Lung microvascular endothelial cell (primary cell): Measurements from ENCODE around the gene ARPC4. TPM values are rescaled to one million over a fixed set of nuclear protein-coding genes. Genes with fewer than 3 reads are reported as not detected.

Experiments
- DNase-seq, 2 donors: peaks; one replicate each; pipeline versions ENCODE4 v3.0.0 to v3.0.0-alpha.2; 2010; ENCODE audit warnings: low read depth in 2 of 2
- total RNA-seq: library from RNA; depleted of rRNA; stranded (reverse); fragments of >200 nt; gene quantifications from 2 replicates; pipeline ENCODE4 v1.2.1, GENCODE V29; 2014

The ARPC4 gene
- 247 and 251 TPM in 2 replicates for total RNA-seq

DNA sequence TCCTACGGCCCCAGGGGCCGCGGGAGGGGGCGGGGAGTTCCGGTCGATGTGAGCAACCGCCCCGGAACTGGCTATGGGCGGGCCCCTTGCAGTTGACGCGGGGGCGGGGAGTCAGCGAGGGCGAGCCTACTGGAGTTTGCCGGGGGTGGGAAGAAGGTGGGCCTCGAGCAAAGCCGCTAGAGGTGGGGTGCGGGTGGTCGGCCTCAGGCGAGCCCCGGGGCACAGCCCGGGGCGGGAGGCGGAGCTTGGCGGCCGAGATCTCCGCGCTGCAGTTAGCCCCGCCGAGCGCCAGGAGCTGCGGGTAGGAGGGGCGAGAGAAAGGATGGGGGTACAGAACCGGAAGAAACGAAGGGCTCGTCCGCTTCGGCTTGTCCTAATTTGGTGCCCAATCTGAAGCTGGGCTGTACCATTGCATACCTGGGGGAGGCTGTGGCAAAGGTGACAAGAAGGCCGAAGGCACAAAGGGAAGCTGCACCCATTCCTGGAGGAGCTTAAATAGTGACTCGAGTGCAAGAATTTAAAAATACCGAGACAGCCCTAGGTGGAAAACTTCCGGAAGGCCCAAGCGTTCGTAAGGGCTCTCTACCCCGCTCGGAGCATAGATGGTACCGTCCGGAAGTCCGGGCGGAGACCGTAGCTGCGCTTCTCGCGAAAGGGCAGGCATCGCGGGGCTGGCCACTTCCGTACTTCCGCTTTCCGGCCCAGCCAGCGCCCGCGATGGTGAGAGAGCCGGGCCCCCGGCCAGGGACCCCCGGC, at the start of gene ARPC4, which contains the start of gene TADA3:
ARPC4 (plus strand) TSS at position 678 of the 756 bp plus-strand sequence; CDS start at position 718, 40 bp downstream.
TADA3 (minus strand) TSS at position 69 of the 756 bp plus-strand sequence. CDS start 1,007 bp downstream, outside the sequence.
- DNase-seq = peak; percentile 96 to 97

DNA sequence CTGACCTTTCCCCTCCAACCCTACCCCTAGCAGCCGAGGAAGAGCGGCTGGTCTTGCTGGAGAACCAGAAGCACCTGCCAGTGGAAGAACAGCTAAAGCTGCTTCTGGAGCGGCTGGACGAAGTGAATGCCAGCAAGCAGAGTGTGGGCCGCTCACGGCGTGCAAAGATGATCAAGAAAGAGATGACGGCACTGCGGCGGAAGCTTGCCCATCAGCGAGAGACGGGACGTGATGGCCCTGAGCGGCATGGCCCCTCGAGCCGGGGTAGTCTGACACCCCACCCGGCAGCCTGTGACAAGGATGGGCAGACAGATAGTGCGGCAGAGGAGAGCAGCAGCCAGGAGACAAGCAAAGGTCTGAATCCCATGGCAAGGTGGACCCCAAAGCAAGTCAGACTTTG, 49.3 kb upstream of the ARPC4 start:
- DNase-seq = no peak

GRCh38 chr3:9744162-9744561, 48.7 kb upstream of the ARPC4 start:
- no peak for DNase-seq

- no peak for DNase-seq
Observed at GRCh38 chr3:9745521-9745920, 47.4 kb upstream of the ARPC4 start.

- peak; percentile 48 to 70 for DNase-seq
Observed at GRCh38 chr3:9746330-9746729, 46.6 kb upstream of the ARPC4 start.

DNA sequence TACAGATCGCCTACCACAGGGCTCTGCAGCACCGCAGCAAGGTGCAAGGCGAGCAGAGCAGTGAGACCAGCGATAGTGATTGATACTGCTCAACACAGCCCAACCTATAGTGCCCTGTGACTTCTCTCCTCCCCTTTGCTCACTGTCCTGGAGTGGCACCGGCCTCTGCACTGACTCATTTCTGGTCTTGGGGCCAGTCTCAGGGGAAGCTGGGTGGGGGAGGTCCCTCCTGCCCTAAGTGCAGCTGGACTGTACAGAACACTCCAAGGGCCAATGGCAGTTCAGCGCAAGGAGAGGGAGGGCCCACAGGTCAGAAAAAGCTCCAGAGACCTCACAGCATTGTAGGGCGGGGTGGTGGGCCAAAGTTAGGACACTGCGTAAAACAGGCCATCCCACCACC, 45.6 kb upstream of the ARPC4 start:
- DNase-seq = peak in 1 of 2 donors; percentile 72

GRCh38 chr3:9748031-9748430, 44.9 kb upstream of the ARPC4 start:
- DNase-seq = no peak

GRCh38 chr3:9749296-9749644, 43.6 kb upstream of the ARPC4 start:
- DNase-seq = no peak

- DNase-seq = peak; percentile 94 to 98
Observed at GRCh38 chr3:9749645-9750555, 43.0 kb upstream of the ARPC4 start, which contains the start of gene OGG1. Gene OGG1, plus strand, starts transcription at chr3:9749952. Its CDS starts 335 bp downstream, at chr3:9750287.

DNA sequence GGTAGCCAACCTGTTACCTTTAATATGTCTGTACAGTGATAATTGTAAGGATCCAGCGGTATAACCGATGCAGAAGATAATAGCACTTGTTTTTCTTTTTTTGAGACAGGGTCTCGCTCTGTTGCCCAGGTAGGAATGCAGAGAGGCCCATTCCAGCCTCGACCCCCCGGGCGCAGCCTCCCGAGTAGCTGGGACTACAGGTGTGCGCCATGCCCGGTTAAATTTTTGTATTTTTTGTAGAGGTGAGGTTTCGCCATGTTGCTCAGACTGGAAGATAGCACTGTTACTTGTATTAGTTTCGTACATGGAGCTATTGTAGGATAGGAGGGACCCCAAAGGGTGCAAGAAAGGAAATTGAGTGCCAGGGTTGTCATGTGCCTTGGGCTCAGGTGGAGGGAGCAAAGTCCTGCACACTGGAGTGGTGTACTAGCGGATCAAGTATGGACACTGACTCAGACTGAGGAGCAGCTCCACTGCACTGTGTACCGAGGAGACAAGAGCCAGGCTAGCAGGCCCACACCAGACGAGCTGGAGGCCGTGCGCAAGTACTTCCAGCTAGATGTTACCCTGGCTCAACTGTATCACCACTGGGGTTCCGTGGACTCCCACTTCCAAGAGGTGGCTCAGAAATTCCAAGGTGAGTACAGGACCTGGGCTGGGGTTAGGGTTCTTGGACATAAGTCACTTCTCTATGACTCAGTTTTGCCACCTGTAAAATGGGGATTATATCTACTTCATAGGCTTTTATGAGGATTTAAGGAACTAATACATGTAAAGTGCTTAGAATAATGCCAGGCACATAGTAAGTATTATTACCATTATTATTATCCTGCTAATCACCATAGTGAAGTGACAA, 42.1 kb upstream of the ARPC4 start:
- peak in 1 of 2 donors; percentile 39 for DNase-seq

- DNase-seq = peak in 1 of 2 donors; percentile 50
Observed at GRCh38 chr3:9754678-9755077, 38.2 kb upstream of the ARPC4 start.

DNA sequence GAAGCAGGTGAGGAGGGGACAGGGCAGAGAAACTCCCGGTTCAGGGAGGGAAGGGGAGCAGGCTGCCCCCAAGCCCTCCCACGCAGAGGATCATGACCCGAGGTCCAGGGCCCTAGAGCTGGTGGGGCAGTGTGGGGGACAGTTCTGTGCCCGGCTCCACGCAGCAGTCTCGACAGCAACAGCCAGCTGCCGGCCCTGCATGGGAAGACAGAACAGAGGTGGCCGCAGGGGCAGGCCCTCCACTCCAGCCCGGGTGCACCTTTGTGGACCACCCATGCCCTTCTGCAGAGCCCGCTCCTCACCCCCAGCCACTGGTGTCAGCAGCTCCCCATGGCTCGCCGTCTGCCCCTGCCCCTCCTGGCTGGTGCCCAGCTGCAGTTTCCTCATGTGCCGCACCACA, 35.5 kb upstream of the ARPC4 start:
- DNase-seq = no peak

DNA sequence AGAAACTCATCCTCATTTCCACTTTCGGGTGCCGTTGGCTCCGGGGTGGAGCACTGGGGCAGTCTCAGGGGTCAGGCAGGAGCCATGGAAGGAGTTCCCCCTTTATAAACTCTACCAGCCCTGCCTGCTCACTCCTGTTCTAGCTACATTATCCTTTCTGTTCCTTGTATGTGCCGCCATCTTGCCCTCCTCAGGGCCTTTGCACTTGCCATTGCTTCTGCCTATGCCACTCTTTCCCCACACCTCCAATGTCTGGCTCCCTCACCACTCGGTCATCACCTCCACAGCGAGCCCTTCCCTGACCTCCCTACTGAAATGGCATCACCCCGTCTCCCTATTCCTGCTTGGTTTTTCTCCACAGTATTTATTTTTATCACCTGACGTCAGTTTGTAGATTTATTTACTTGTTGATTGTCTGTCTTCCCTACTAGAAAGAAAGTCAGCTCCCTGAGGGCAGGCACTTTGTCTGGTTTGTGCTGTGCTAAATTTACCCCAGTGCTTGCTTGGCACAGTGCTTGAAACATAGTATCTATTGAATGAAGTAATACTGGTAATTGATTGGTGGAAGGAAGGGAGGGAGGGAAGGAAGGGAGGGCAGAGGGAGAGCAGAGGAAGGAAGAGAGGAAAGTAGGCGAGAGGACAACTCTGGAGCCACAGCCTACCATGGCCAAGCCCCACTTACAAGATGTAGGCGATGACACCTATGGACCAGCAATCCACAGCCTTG, 31.9 kb upstream of the ARPC4 start:
- DNase-seq = no peak

DNA sequence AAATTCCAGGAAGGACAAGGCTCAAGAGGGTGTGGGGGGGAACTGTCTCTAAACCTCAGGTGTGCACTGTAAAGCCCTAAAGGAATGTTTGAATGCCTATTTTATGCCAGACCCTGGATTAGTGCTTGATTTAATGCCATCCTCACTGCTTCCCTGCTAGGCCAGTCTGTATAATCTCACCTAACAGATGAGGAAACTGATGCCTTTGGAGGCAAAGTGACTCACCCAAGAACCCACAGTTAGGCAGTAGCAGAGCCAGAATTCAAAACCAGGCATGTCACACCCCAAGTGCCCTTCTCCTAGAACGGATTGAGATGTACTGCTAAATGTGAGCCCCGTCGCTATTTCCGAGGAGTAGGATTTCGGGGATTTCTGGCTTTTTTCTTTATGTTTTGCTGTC, 31.0 kb upstream of the ARPC4 start:
- DNase-seq = no peak

DNA sequence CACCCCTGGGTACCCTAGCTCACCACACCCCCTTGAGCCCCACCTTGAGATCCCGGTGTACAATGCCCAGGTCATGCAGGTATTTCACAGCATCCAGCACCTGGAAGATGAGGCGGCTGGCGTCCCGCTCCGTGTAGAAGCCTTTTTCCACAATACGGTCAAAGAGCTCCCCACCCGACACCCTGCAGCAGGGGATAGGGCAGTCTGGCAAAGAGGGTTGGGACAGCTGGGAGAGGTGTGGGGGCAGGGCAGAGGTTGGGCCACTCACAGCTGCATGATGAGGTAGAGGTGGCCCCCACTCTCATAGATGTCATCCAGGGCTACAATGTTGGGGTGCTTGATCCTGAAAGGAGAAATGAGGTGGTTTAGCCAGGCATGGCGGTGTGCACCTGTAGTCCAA, 30.0 kb upstream of the ARPC4 start:
- DNase-seq = no peak

GRCh38 chr3:9765865-9766264, 27.0 kb upstream of the ARPC4 start:
- DNase-seq = no peak

DNA sequence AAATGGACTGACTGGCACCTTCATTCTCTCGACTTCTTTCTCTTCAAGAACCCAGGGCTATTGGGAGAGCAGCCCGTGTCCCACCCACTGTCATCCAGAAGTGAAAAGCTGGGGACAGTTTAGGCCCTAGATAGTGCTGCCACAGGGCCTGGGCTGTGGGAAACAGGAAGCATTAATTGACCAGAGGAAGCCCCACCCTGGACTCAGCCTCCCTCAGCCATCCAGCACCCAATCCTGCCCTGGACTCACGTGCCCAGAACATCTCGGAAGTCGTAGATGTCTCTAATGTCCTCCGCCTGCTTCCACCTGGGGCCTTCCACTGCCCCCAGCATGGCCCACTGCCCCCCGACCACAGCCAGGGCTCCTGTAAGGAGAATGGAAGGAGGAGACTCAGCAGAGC, 25.5 kb upstream of the ARPC4 start:
- DNase-seq = no peak

- no peak for DNase-seq
Observed at GRCh38 chr3:9768141-9768775, 24.6 kb upstream of the ARPC4 start.

DNA sequence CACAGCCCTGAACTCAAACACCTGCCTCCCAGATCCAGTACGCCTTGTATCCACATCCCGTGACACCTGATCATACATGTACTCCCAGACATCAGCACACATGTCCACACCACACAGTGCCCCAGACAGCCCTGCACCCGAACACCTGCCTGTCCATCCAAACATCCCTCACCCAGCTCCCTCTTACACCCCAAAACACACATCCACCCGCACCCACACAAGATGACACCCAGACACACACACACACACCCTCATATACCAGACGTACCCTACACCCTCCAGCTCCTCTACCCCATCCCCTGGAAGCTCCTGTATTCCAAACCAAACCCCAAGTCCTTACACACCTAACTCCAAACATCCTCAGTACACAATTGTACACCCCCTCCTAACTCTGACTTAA, 23.9 kb upstream of the ARPC4 start:
- DNase-seq = no peak
